Measurements from ENCODE around the gene ACTL7A.

GRCh38 chr9:108904161-108904560 lies 42.1 kb downstream of the ACTL7A start:
- TF ChIP-seq CTCF (IDR thresholded peaks at IDR 0.05; ENCODE audit: poor library complexity, severe bottlenecking), result no peak
- TF ChIP-seq POLR2AphosphoS5 (IDR thresholded peaks at IDR 0.05), result no peak
- TF ChIP-seq EZH2 (IDR thresholded peaks at IDR 0.05; ENCODE audit: borderline replicate concordance, insufficient read depth, low read length, poor library complexity, severe bottlenecking), result no peak
- TF ChIP-seq MXI1 (conservative IDR thresholded peaks at IDR 0.05; ENCODE audit: poor library complexity, severe bottlenecking), result no peak
- TF ChIP-seq, protein P1, sequence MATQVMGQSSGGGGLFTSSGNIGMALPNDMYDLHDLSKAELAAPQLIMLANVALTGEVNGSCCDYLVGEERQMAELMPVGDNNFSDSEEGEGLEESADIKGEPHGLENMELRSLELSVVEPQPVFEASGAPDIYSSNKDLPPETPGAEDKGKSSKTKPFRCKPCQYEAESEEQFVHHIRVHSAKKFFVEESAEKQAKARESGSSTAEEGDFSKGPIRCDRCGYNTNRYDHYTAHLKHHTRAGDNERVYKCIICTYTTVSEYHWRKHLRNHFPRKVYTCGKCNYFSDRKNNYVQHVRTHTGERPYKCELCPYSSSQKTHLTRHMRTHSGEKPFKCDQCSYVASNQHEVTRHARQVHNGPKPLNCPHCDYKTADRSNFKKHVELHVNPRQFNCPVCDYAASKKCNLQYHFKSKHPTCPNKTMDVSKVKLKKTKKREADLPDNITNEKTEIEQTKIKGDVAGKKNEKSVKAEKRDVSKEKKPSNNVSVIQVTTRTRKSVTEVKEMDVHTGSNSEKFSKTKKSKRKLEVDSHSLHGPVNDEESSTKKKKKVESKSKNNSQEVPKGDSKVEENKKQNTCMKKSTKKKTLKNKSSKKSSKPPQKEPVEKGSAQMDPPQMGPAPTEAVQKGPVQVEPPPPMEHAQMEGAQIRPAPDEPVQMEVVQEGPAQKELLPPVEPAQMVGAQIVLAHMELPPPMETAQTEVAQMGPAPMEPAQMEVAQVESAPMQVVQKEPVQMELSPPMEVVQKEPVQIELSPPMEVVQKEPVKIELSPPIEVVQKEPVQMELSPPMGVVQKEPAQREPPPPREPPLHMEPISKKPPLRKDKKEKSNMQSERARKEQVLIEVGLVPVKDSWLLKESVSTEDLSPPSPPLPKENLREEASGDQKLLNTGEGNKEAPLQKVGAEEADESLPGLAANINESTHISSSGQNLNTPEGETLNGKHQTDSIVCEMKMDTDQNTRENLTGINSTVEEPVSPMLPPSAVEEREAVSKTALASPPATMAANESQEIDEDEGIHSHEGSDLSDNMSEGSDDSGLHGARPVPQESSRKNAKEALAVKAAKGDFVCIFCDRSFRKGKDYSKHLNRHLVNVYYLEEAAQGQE (IDR thresholded peaks at IDR 0.05; ENCODE audit: borderline replicate concordance), result no peak
- no peak for TF ChIP-seq TAF1 (IDR thresholded peaks at IDR 0.05; ENCODE audit: low read depth)
- no peak for TF ChIP-seq RAD21 (conservative IDR thresholded peaks at IDR 0.05)
- TF ChIP-seq EP300 (conservative IDR thresholded peaks at IDR 0.05; ENCODE audit: poor library complexity, severe bottlenecking), result no peak

Measured in neural cell (in vitro differentiated cells).